Panc1 (cell line): ENCODE data around the gene RAB22A. TPM values are rescaled to one million over a fixed set of nuclear protein-coding genes. Genes with fewer than 3 reads are reported as not detected.

ENCODE experiments used
- ATAC-seq: fragments of 200-7000 bp; cut with Tn5 transposase; 2 replicates; pipeline ENCODE4 v1.9.1; 2020; ENCODE audit warnings: mild to moderate bottlenecking, moderate library complexity
- BruUV-seq: library from RNA; stranded (reverse); fragments of 400-500 nt; replicated peaks from 2 replicates; lab custom pipeline; 2021; lab: Mats Ljungman, UMichigan
- CTCF ChIA-PET: fragments of 300-600 bp; sonication (Branson Sonifier 250); formaldehyde crosslinking; loops from one replicate; lab custom pipeline; 2022; ENCODE audit warnings: antibody characterized with exemption; lab: Charles Lee
- POLR2A ChIA-PET: fragments of 300-600 bp; sonication (Branson Sonifier 250); formaldehyde crosslinking; loops from one replicate; lab custom pipeline; 2022; ENCODE audit warnings: antibody characterized with exemption; lab: Charles Lee
- DNase-seq: peaks from one replicate; pipeline ENCODE4 v3.0.0-alpha.2; 2010; ENCODE audit warnings: low read depth, low spot score
- H3K27ac ChIP-seq: 2 replicates; pipeline ENCODE4 v1.5.1; 2011; ENCODE audit warnings: mild to moderate bottlenecking, low read length, inconsistent platforms
- H3K27me3 ChIP-seq: fragments of 200-500 bp; sonication (Bioruptor generic); 2 replicates; pipeline ENCODE4 v1.6.0; 2014; ENCODE audit warnings: low read length, inconsistent platforms; ENCODE audit not compliant: control insufficient read depth, insufficient read depth
- H3K36me3 ChIP-seq: fragments of 200-500 bp; sonication (Bioruptor generic); 2 replicates; pipeline ENCODE4 v1.5.1; 2014; ENCODE audit warnings: inconsistent platforms, mild to moderate bottlenecking, low read length, moderate library complexity; ENCODE audit not compliant: control insufficient read depth, insufficient read depth
- H3K4me1 ChIP-seq: 2 replicates; pipeline ENCODE4 v1.5.1; 2011; ENCODE audit warnings: inconsistent platforms, mild to moderate bottlenecking, low read length, moderate library complexity; ENCODE audit not compliant: control insufficient read depth, insufficient read depth
- H3K4me3 ChIP-seq, 2 experiments: 2 replicates each; pipeline ENCODE4 v1.5.1; 2011 to 2012; ENCODE audit warnings: low read depth in 2 of 2, low read length in 2 of 2, mild to moderate bottlenecking in 2 of 2, inconsistent platforms in 1 of 2, moderate library complexity in 1 of 2
- H3K9me3 ChIP-seq: fragments of 200-500 bp; sonication (Bioruptor generic); 2 replicates; pipeline ENCODE4 v1.5.1; 2014; ENCODE audit warnings: low read depth, mild to moderate bottlenecking, inconsistent platforms, low read length, moderate library complexity; ENCODE audit not compliant: control insufficient read depth, insufficient read depth
- POLR2AphosphoS5 ChIP-seq: IDR thresholded peaks from 2 replicates; pipeline ENCODE4 v1.6.1; 2012; ENCODE audit warnings: mild to moderate bottlenecking, low read depth, low read length, moderate library complexity
- SIN3A ChIP-seq: IDR thresholded peaks from 2 replicates; pipeline ENCODE4 v1.6.1; 2012; ENCODE audit warnings: low read depth, mild to moderate bottlenecking, low read length, moderate library complexity, borderline replicate concordance; ENCODE audit not compliant: insufficient read depth
- TCF7L2 ChIP-seq: IDR thresholded peaks from 2 replicates; pipeline ENCODE4 v1.6.1; 2011; ENCODE audit warnings: mild to moderate bottlenecking, low read depth, low read length, inconsistent platforms
- in situ Hi-C: cut with HindIII; loops from 2 replicates; pipeline ENCODE4 v1.10.0; 2016; ENCODE audit warnings: low sequenced_read_pairs, low pct_unique_long_range_greater_than_20kb
- intact Hi-C: fragments of 100-400 bp; cut with micrococcal nuclease; formaldehyde crosslinking; loops from one replicate; pipeline ENCODE4 v1.10.0; 2022; ENCODE audit not compliant: unreplicated experiment
- total RNA-seq: library from RNA; stranded (reverse); gene quantifications from one replicate; pipeline ENCODE4 v1.2.1, GENCODE V29; 2021; ENCODE audit not compliant: unreplicated experiment
- TF ChIP-seq, protein P1 (sequence below), 2 experiments: IDR thresholded peaks; 2 replicates each; pipeline ENCODE4 v1.6.1; 2011 to 2012; ENCODE audit warnings: low read depth in 2 of 2, control low read depth in 1 of 2, low read length in 1 of 2, mild to moderate bottlenecking in 1 of 2, moderate library complexity in 1 of 2; ENCODE audit not compliant: insufficient read depth in 1 of 2
- TF ChIP-seq, protein P2 (sequence below): fragments of 450-650 bp; IDR thresholded peaks from 2 replicates; pipeline ENCODE4 v1.5.1; 2017; ENCODE audit warnings: mild to moderate bottlenecking

Gene RAB22A
- total RNA-seq, 1 experiment from 2014 or later: 21.1 TPM

DNA sequence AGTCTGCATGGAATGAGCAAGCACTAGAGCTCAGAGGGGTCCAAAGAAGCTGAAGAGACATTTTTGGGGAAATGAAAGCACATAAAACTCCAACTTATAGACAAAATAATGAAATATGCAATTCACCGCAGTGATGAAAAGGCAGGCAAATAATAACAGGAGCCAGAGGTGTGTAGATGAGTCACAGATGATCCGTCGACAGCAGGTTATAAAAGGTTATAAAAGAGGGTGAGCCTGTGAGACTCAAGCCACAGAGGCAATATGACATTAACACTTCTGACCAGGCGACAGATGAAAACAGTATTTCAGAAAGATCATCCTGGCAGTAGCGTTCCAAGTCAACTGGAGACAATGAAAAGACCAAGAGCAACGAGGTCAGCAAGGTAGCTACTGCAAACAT is 45.2 kb upstream of the RAB22A start:
- H3K4me1 ChIP-seq: no peaks in the 10 kb centered on the region
- no TSS peak for BruUV-seq
- TF ChIP-seq, protein P1, sequence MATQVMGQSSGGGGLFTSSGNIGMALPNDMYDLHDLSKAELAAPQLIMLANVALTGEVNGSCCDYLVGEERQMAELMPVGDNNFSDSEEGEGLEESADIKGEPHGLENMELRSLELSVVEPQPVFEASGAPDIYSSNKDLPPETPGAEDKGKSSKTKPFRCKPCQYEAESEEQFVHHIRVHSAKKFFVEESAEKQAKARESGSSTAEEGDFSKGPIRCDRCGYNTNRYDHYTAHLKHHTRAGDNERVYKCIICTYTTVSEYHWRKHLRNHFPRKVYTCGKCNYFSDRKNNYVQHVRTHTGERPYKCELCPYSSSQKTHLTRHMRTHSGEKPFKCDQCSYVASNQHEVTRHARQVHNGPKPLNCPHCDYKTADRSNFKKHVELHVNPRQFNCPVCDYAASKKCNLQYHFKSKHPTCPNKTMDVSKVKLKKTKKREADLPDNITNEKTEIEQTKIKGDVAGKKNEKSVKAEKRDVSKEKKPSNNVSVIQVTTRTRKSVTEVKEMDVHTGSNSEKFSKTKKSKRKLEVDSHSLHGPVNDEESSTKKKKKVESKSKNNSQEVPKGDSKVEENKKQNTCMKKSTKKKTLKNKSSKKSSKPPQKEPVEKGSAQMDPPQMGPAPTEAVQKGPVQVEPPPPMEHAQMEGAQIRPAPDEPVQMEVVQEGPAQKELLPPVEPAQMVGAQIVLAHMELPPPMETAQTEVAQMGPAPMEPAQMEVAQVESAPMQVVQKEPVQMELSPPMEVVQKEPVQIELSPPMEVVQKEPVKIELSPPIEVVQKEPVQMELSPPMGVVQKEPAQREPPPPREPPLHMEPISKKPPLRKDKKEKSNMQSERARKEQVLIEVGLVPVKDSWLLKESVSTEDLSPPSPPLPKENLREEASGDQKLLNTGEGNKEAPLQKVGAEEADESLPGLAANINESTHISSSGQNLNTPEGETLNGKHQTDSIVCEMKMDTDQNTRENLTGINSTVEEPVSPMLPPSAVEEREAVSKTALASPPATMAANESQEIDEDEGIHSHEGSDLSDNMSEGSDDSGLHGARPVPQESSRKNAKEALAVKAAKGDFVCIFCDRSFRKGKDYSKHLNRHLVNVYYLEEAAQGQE (IDR thresholded peaks at IDR 0.05; ENCODE audit: insufficient read depth in 1 of 2, low read depth in 2 of 2, low read length in 1 of 2): no peak
- TF ChIP-seq TCF7L2 (no peak), SIN3A (no peak), POLR2AphosphoS5 (no peak)
- TF ChIP-seq, protein P2, sequence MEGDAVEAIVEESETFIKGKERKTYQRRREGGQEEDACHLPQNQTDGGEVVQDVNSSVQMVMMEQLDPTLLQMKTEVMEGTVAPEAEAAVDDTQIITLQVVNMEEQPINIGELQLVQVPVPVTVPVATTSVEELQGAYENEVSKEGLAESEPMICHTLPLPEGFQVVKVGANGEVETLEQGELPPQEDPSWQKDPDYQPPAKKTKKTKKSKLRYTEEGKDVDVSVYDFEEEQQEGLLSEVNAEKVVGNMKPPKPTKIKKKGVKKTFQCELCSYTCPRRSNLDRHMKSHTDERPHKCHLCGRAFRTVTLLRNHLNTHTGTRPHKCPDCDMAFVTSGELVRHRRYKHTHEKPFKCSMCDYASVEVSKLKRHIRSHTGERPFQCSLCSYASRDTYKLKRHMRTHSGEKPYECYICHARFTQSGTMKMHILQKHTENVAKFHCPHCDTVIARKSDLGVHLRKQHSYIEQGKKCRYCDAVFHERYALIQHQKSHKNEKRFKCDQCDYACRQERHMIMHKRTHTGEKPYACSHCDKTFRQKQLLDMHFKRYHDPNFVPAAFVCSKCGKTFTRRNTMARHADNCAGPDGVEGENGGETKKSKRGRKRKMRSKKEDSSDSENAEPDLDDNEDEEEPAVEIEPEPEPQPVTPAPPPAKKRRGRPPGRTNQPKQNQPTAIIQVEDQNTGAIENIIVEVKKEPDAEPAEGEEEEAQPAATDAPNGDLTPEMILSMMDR: no peak
- in situ Hi-C loops: no loop called here
- DNase-seq (no peak), ATAC-seq (no peak)
- intact Hi-C loops: no loop called here
- CTCF ChIA-PET: no interaction called here
- H3K27ac ChIP-seq: no peak overlapping the region
- POLR2A ChIA-PET: no interaction called here
- no peaks in the 10 kb centered on the region for H3K27me3 ChIP-seq
- H3K4me3 ChIP-seq: no peak overlapping the region
- H3K9me3 ChIP-seq: no peaks in the 10 kb centered on the region
- H3K36me3 ChIP-seq: no peaks in the 10 kb centered on the region

DNA sequence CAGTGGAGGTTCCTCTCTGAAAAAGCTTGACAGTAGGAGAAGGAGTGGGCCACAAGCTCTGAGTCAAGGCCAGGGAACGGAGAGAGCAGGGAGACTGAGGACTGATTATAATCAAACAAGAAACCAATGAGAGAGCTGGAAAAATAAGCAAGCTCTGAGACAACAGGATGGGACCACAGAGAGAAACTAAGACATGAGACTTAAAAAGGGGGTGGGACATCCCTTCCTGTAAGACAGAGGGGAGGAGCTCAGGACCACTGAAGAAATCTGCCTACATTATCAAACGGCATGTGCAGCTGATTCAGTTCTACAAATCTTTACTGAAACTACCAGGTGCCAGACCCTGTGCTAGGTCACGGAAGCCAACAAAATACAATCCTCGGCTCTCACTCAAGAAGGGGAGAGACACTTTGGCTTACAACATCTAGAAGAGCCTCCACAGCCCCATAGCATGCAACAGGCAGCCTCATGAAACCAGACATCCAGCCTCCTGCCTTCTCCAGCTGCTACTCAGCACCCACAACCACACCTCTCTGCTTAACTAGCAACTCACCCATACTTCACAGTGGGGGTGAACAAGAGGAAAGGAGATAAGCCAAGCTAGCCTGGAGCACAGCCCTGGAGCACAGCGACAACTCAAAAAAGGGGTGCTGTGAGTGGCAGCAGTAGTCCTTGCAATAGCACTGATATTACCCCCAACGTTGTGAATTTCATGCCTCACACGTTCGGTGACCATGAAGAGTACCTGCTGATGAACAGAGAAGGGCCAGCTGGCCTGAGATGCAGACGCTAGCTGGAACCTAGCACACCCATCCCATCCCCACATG is 41.9 kb upstream of the RAB22A start:
- Histone ChIP-seq H3K4me1 (no peaks in the 10 kb centered on the region), H3K27me3 (no peaks in the 10 kb centered on the region), H3K9me3 (no peaks in the 10 kb centered on the region), H3K27ac (no peak overlapping the region), H3K4me3 (no peak overlapping the region), H3K36me3 (no peaks in the 10 kb centered on the region)
- BruUV-seq: no TSS peak
- TF ChIP-seq SIN3A: no peak
- TF ChIP-seq, protein P2: no peak
- TF ChIP-seq, protein P1 (IDR thresholded peaks at IDR 0.05; ENCODE audit: insufficient read depth in 1 of 2, low read depth in 2 of 2, low read length in 1 of 2): no peak
- no peak for TF ChIP-seq POLR2AphosphoS5
- TF ChIP-seq TCF7L2: no peak
- CTCF ChIA-PET: no interaction called here
- intact Hi-C loops: no loop called here
- DNase-seq (no peak), ATAC-seq (no peak)
- POLR2A ChIA-PET: interaction anchor here (0.6 kb wide), 1 partner anchor 11 kb away, joined by 4 read pairs; no protein-coding TSS in a partner anchor
- in situ Hi-C loops: no loop called here
